PFSK-1 (cell line): Measurements from ENCODE around the gene LCN12.

ENCODE experiments used
- FOXP2 ChIP-seq: optimal IDR thresholded peaks from 2 replicates; pipeline ENCODE3; 2011; ENCODE audit warnings: borderline replicate concordance, control low read depth, inconsistent platforms; ENCODE audit not compliant: insufficient read depth; ENCODE audit errors: extremely low read length, extremely low read depth
- POLR2AphosphoS5 ChIP-seq: IDR thresholded peaks from 2 replicates; pipeline ENCODE4 v1.6.1; 2012; ENCODE audit warnings: low read depth, mild to moderate bottlenecking, control low read depth, low read length, moderate library complexity
- SIN3A ChIP-seq: IDR thresholded peaks from 2 replicates; pipeline ENCODE4 v1.6.1; 2012; ENCODE audit warnings: mild to moderate bottlenecking, low read length, moderate library complexity, borderline replicate concordance; ENCODE audit not compliant: insufficient read depth
- TAF1 ChIP-seq: IDR thresholded peaks from 2 replicates; pipeline ENCODE4 v1.6.1; 2012; ENCODE audit warnings: low read length, control low read depth, borderline replicate concordance; ENCODE audit not compliant: insufficient read depth
- TF ChIP-seq, protein P1 (sequence below), 2 experiments: IDR thresholded peaks; 2 replicates each; pipeline versions ENCODE4 v1.6.1 to v1.8.0; 2011 to 2012; ENCODE audit warnings: low read depth in 2 of 2, low read length in 2 of 2, control low read depth in 1 of 2, inconsistent platforms in 1 of 2, mild to moderate bottlenecking in 1 of 2, moderate library complexity in 1 of 2; ENCODE audit not compliant: insufficient read depth in 1 of 2

LCN12 gene

DNA sequence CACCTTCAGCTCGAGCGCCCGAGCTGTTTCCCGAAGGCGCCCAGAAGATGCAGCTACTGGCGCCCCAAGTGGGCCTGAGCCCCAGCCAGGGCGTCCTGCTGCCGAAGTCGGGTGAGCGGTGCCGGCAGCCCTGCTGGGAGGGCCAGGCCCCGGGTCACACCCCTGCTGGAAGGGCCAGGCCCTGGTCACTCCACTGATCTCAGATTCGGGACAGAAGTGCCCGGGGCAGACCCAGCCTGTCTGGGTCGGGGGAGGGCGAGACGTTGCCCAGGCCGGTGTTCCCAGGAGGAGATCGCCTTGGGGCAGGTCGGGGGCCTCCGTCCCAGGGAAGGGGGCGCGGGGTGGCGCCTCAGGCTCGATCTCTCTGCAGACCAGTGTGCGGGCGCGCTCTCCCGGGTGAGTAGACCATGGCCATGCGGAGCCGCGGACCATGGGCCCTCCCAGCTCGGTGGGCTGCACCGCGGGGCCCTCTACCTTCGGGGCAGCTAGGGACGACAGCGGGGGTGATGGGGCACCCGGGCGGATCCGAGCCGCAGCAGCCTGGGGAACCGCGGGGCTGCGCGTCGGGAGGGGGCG lies 33.0 kb downstream of the LCN12 start:
- no peak for TF ChIP-seq FOXP2
- TF ChIP-seq POLR2AphosphoS5 = no peak
- TF ChIP-seq, protein P1, sequence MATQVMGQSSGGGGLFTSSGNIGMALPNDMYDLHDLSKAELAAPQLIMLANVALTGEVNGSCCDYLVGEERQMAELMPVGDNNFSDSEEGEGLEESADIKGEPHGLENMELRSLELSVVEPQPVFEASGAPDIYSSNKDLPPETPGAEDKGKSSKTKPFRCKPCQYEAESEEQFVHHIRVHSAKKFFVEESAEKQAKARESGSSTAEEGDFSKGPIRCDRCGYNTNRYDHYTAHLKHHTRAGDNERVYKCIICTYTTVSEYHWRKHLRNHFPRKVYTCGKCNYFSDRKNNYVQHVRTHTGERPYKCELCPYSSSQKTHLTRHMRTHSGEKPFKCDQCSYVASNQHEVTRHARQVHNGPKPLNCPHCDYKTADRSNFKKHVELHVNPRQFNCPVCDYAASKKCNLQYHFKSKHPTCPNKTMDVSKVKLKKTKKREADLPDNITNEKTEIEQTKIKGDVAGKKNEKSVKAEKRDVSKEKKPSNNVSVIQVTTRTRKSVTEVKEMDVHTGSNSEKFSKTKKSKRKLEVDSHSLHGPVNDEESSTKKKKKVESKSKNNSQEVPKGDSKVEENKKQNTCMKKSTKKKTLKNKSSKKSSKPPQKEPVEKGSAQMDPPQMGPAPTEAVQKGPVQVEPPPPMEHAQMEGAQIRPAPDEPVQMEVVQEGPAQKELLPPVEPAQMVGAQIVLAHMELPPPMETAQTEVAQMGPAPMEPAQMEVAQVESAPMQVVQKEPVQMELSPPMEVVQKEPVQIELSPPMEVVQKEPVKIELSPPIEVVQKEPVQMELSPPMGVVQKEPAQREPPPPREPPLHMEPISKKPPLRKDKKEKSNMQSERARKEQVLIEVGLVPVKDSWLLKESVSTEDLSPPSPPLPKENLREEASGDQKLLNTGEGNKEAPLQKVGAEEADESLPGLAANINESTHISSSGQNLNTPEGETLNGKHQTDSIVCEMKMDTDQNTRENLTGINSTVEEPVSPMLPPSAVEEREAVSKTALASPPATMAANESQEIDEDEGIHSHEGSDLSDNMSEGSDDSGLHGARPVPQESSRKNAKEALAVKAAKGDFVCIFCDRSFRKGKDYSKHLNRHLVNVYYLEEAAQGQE (IDR thresholded peaks at IDR 0.05; ENCODE audit: insufficient read depth in 1 of 2, low read depth in 2 of 2, low read length in 2 of 2) = no peak

DNA sequence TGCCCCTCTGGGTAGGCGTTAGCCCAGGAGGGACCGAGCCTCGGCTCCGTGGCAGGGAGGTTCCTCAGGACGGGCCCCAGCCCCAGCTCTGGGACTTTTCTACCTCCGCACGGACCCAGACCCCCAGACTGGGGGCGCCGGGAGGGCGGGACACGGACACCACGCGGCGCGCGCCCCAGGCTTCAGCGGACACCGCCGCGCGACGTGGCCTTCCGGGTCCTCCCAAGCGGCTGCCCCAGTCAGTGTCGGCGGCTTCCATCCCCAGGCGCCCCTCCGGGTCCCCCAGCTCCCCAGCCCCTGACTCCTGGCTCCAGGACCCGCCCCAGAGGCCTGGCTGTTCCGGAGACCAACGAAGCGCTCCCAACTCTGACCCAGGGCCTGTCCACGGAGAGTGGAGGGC lies 33.8 kb downstream of the LCN12 start:
- TF ChIP-seq, protein P1 (IDR thresholded peaks at IDR 0.05; ENCODE audit: insufficient read depth in 1 of 2, low read depth in 2 of 2, low read length in 2 of 2) = no peak
- no peak for TF ChIP-seq FOXP2
- TF ChIP-seq POLR2AphosphoS5 = no peak
- TF ChIP-seq TAF1 = no peak
- TF ChIP-seq SIN3A = no peak

DNA sequence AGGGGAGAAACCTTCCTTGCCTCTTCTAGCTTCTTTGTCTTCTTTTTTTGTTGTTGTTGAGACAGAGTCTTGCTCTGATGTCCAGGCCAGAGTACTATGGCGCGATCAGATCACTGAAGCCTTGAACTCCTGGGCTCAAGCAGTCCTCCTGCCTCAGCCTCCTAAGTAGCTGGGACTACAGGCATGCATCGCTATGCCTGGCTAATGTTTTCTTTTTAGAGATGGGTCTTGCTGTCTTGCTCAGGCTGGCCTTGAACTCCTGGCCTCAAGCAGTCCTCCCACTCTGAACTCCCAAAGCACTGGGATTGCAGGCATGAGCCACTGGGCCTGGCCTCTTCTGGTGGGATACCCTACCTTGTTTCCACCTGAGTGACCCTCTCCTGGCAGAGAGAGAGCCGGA lies 36.8 kb downstream of the LCN12 start:
- TF ChIP-seq FOXP2 (no peak), TAF1 (no peak), SIN3A (no peak), POLR2AphosphoS5 (no peak)
- TF ChIP-seq, protein P1 (IDR thresholded peaks at IDR 0.05; ENCODE audit: insufficient read depth in 1 of 2, low read depth in 2 of 2, low read length in 2 of 2) = no peak

DNA sequence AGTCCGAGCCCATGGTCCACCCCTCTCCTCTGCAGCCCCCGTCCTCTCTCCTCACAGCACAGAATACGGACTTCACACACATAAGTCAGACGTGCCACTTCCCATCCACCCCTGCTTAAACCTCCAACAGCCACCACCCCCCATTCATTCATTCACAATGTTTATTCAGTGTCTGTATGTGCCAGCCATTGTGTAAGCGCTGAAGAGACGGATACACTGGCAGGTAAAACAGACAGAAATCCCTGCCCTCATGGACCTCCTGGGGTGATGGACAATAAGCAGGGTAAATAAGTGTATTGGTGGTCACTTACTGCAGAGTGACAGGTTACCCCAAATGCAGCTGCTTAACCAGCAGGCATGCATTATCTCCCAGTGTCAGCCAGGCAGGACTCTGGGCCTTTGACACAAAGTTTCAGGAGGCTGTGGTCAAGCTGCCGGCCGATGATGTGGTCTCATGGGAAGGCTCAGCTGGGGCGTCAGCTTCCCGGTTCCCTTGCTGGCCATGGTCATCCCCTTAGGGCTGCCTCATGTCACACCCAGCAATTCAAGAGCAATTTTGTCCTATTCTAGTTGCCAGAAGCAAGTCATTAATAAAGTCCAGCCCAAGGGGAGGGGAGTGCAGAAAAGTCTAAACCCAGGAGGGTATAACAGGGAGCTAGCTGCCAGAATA lies 38.3 kb downstream of the LCN12 start:
- TF ChIP-seq, protein P1 (IDR thresholded peaks at IDR 0.05; ENCODE audit: insufficient read depth in 1 of 2, low read depth in 2 of 2, low read length in 2 of 2) = no peak
- TF ChIP-seq FOXP2 = no peak
- TF ChIP-seq POLR2AphosphoS5 = no peak
- TF ChIP-seq TAF1 = no peak
- TF ChIP-seq SIN3A = no peak
